HUES48 (cell line): ENCODE measurements around the gene FLVCR2.

ENCODE experiments used
- H3K27ac ChIP-seq: one replicate; pipeline ENCODE4 v1.7.0; 2013; ENCODE audit warnings: low read depth, low read length, inconsistent platforms
- H3K27me3 ChIP-seq: 2 replicates; pipeline ENCODE4 v1.6.1; 2013; ENCODE audit warnings: mild to moderate bottlenecking, low read length; ENCODE audit not compliant: control insufficient read depth, insufficient read depth
- H3K36me3 ChIP-seq: 2 replicates; pipeline ENCODE4 v1.6.1; 2013; ENCODE audit warnings: low read length; ENCODE audit not compliant: control insufficient read depth, insufficient read depth
- H3K4me1 ChIP-seq: 2 replicates; pipeline ENCODE4 v1.6.1; 2013; ENCODE audit warnings: mild to moderate bottlenecking, low read length; ENCODE audit not compliant: control insufficient read depth, insufficient read depth
- H3K4me3 ChIP-seq: 2 replicates; pipeline ENCODE4 v1.5.1; 2013; ENCODE audit warnings: mild to moderate bottlenecking, low read depth, low read length
- H3K9ac ChIP-seq: 2 replicates; pipeline ENCODE4 v1.6.1; 2013; ENCODE audit warnings: mild to moderate bottlenecking, low read depth, low read length, moderate library complexity
- H3K9me3 ChIP-seq: 2 replicates; pipeline ENCODE4 v1.6.1; 2013; ENCODE audit warnings: low read length; ENCODE audit not compliant: control insufficient read depth, insufficient read depth

FLVCR2 gene

DNA sequence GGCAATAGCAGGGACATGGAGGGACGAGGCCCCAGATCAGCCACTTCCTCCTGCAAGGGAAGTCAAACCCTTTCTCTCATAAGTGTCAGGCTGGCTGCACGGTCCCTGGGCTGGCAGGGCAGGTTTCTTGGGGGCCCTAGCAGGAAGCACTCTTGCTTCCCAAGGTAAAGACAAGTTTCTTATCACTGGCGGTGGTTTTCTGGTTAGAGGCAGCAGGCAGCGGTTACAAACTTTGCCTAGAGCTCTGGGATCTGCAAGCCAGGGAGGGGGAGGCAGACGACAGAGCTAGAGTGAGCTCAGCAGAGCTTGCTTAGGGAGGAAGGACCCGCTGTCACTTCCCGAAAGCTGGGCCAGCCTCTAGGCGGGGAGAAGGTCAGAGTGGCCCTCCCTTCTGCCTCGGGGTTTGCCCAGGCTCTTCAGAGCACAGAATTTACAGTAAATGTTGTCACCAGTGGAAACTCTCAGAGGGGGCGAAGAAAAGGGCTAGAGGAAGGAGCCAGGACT lies 35.8 kb upstream of the FLVCR2 start:
- H3K4me1 ChIP-seq, result no peaks in the 10 kb centered on the region
- H3K27me3 ChIP-seq, result no peaks in the 10 kb centered on the region
- no peaks in the 10 kb centered on the region for H3K36me3 ChIP-seq
- no peak overlapping the region for H3K27ac ChIP-seq
- no peaks in the 10 kb centered on the region for H3K9me3 ChIP-seq
- no peak overlapping the region for H3K9ac ChIP-seq
- no peak overlapping the region for H3K4me3 ChIP-seq

DNA sequence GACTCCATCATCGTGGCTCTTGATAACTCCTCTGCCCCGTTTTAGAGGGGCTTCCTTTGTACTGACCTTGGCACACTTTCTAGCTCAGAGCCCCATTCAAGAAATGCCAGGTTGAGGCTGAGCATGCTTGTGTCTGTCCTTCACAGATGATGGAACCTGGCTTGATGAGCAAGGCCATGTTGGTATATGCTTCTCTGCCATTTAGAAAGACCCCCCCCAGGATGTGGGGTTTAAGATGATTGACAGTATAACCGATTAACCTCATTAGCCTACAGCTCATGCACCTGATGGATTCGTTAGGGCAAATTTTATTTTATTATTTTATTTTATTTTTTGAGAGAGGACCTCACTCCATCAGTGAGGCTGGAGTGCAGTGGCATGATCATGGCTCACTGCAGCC lies 35.2 kb upstream of the FLVCR2 start:
- Histone ChIP-seq H3K27me3 (no peaks in the 10 kb centered on the region), H3K9me3 (no peaks in the 10 kb centered on the region), H3K9ac (no peak overlapping the region), H3K27ac (no peak overlapping the region), H3K4me3 (no peak overlapping the region), H3K4me1 (no peaks in the 10 kb centered on the region), H3K36me3 (no peaks in the 10 kb centered on the region)

DNA sequence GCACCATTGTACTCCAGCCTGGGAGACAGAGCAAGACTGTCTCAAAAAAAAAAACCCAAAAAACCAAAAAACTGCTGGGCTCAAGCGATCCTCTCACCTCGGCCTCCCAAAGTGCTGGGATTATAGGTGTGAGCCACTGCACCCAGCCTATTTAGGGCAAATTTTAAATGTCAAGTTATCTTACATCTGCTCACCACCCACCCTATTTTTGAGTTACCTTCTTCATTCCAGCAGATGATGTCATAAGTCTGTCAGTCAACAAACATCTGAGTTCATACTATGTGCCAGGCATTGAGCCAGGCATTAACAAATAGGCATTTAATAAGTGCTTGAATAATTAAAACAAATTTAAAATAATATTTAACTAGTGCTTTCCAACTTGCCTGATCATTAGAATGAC lies 34.6 kb upstream of the FLVCR2 start:
- Histone ChIP-seq H3K9ac (no peak overlapping the region), H3K27me3 (no peaks in the 10 kb centered on the region), H3K4me3 (no peak overlapping the region), H3K4me1 (no peaks in the 10 kb centered on the region), H3K36me3 (no peaks in the 10 kb centered on the region), H3K9me3 (no peaks in the 10 kb centered on the region), H3K27ac (no peak overlapping the region)

DNA sequence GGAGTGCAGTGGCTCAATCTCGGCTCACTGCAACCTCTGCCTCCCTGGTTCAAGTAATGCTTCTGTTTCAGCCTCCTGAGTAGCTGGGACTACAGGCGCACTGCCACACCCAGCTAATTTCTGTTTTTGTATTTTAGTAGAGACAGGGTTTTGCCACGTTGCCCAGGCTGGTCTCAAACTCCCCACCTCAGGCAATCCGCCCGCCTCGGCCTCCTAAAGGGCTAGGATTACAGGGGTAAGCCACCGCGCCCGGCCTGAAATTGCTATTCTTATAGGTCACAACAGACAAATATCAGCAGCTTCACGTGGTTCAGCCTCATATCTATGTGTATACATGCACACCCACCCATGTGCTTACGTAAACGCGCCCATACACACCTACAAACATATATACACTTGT lies 32.5 kb upstream of the FLVCR2 start:
- Histone ChIP-seq H3K9me3 (no peaks in the 10 kb centered on the region), H3K9ac (no peak overlapping the region), H3K36me3 (no peaks in the 10 kb centered on the region), H3K27ac (no peak overlapping the region), H3K4me1 (no peaks in the 10 kb centered on the region), H3K4me3 (no peak overlapping the region), H3K27me3 (no peaks in the 10 kb centered on the region)

DNA sequence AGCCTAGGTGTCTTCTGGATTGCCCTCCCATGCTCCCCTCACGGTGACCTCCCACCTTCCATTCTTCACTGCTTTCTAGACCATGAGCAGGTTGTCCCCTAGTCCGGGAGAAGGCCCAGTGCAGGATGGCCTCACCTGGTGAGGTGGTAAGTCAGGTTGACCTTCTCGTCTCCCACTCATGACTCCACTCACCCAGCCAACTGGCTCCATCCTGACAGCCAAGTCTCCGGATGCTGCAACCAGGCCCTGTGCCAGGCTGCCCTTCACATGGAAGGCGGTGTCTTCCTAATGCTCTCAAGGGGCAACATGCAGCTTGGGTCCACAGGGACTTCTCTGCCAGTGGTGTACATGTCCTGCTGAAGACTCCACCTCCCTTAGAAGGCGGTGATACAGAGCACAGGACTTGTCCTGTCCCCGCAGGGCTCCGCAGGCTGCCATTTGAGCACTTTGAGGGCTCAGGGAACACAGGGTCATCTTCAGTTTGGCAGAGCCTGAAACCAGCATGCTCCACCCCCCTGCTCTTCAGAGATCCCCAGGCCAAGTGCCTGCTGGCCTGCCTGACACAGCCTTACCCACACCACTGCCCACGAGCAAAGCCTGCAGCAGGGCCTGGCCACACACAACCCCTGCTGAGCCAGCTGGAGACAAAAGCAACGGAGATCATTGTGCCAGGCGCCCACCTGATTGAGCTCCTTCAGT lies 30.7 kb upstream of the FLVCR2 start:
- H3K9me3 ChIP-seq, result no peaks in the 10 kb centered on the region
- no peak overlapping the region for H3K4me3 ChIP-seq
- no peak overlapping the region for H3K9ac ChIP-seq
- H3K27ac ChIP-seq, result no peak overlapping the region
- no peaks in the 10 kb centered on the region for H3K4me1 ChIP-seq
- no peaks in the 10 kb centered on the region for H3K36me3 ChIP-seq
- no peaks in the 10 kb centered on the region for H3K27me3 ChIP-seq

DNA sequence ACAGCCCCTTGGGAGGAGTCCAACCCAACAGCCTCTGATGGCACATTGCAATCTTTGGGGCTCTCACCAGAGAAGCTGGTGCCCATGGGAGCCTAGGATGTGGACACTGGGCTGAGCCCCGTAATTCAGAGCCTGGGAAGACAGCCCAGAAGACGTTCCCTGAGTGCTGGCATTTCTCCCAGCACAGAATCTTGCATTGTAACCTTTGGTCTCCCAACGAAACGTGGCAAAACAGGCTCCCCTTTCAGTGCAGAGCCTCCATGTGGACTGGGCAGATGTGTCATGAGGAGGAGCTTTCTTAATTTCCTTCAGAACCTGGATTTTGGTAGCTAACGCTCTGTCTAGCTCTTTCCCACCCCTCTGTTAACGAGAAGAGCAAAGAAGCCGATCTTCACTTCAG lies 29.9 kb upstream of the FLVCR2 start:
- no peaks in the 10 kb centered on the region for H3K9me3 ChIP-seq
- H3K4me1 ChIP-seq, result no peaks in the 10 kb centered on the region
- H3K9ac ChIP-seq, result no peak overlapping the region
- H3K36me3 ChIP-seq, result no peaks in the 10 kb centered on the region
- no peak overlapping the region for H3K27ac ChIP-seq
- H3K4me3 ChIP-seq, result no peak overlapping the region
- no peaks in the 10 kb centered on the region for H3K27me3 ChIP-seq

DNA sequence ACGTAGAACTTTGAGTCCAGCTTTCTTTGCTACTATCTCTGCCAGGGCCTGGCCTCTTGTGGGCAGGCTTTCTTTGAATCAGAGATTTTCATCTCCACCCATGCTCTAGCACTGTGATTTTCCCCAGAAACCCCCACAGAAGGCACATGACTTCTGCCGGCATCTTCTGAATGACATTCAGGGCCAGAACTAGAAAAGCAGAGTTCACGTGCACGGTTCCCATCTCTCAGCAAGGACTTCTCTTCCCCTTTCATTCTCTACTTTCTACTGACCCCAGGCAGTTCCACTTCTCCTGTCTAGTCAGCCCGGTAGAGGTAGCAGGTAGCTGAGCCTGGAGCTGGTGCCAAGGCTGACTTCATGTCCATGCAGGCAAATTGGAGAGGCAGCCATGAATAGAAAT lies 29.3 kb upstream of the FLVCR2 start:
- Histone ChIP-seq H3K27ac (no peak overlapping the region), H3K36me3 (no peaks in the 10 kb centered on the region), H3K4me3 (no peak overlapping the region), H3K9me3 (no peaks in the 10 kb centered on the region), H3K9ac (no peak overlapping the region), H3K27me3 (no peaks in the 10 kb centered on the region), H3K4me1 (no peaks in the 10 kb centered on the region)

DNA sequence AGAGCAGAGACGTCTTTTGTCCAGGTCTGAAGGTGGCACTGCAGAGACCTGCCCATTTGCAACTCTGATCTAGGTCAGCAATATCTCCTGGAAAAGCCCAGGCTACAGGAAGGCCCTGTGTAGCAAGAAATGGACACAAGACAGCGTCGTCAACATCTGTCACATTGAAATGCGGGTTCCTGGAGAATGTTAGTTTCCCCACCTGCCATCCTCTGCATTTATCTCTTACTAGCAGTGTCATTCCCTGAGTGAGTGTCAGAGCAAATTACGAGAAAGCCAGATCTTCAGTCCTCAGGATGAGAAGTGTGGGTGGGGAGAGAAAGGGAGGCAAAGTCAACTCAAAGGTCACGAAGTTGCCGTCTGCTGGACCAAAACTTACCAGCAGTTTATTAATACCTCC lies 27.4 kb upstream of the FLVCR2 start:
- Histone ChIP-seq H3K9ac (no peak overlapping the region), H3K4me1 (no peaks in the 10 kb centered on the region), H3K4me3 (no peak overlapping the region), H3K27me3 (no peaks in the 10 kb centered on the region), H3K36me3 (no peaks in the 10 kb centered on the region), H3K9me3 (no peaks in the 10 kb centered on the region), H3K27ac (no peak overlapping the region)

DNA sequence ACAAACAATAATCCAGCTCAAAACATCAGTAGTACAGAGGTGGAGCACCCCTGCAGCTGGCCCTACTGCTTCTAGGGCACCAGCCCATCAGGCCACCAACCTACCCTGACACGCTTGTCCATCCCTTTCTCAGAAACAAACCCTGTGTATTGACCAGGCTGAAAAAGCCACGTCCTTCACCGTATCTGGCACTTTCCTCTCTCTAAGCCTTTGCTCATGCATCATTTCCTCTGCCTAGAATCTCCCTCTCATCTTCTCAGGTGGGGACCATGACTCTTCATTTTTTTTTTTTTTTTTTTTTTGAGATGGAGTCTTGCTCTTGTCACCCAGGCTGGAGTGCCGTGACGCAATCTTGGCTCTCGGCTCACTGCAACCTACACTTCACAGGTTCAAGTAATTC lies 25.3 kb upstream of the FLVCR2 start:
- Histone ChIP-seq H3K9ac (no peak overlapping the region), H3K4me1 (no peaks in the 10 kb centered on the region), H3K9me3 (no peaks in the 10 kb centered on the region), H3K4me3 (no peak overlapping the region), H3K36me3 (no peaks in the 10 kb centered on the region), H3K27me3 (no peaks in the 10 kb centered on the region), H3K27ac (no peak overlapping the region)

DNA sequence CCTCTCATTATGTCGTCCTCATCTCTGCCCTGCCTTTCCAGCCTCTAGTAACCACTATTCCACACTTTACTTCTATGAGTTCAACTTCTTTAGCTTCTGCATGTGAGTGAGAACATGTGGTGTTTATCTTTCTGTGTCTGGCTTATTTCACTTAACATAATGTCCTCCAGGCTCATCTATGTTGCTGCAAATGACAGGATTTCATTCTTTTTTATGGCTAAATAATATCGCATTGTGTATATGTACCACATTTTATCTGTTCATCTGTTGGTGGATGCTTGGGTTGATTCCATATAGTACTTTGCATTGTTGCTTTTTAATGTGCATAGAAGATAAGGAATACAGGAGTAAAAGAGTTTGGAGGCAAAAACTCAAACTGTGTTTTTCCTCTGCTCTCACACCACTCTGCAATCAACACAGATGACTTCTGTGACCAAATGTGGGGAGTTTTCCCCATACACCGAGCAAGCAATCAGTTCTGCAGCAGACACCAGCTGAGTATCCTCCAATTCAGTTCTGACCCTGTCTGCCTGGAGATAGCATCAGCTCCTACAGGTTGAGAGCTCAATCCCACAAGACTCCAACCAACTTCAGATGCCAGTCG lies 24.6 kb upstream of the FLVCR2 start:
- no peaks in the 10 kb centered on the region for H3K4me1 ChIP-seq
- no peak overlapping the region for H3K27ac ChIP-seq
- no peak overlapping the region for H3K4me3 ChIP-seq
- no peaks in the 10 kb centered on the region for H3K27me3 ChIP-seq
- H3K36me3 ChIP-seq, result no peaks in the 10 kb centered on the region
- no peak overlapping the region for H3K9ac ChIP-seq
- H3K9me3 ChIP-seq, result no peaks in the 10 kb centered on the region

DNA sequence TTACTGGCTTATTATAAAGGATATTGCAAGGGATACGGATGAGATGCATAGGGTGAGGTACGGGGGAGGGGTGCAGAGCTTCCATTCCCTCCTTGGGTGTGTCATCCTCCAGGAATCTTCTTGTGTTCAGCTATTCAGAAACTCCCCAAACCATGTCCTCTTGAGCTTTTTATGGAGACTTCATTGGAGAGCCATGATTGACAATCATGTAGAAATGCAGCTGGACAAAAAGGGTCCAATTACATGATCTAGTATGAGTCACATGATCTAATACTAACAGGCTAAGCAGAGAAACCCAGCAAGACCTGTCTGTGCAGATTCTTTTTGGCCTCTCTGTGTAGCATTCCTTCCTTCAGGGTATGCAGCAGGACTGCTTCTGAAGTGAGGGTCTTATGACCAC lies 23.9 kb upstream of the FLVCR2 start:
- Histone ChIP-seq H3K9me3 (no peaks in the 10 kb centered on the region), H3K27me3 (no peaks in the 10 kb centered on the region), H3K4me1 (no peaks in the 10 kb centered on the region), H3K27ac (no peak overlapping the region), H3K4me3 (no peak overlapping the region), H3K9ac (no peak overlapping the region), H3K36me3 (no peaks in the 10 kb centered on the region)
